HG02943 (cell line): Measurements from ENCODE around the gene SIGLEC1.

Experiments
- ATAC-seq: cut with Tn5 transposase; IDR thresholded peaks from one replicate; pipeline ENCODE4 v1.9.1; 2021; ENCODE audit warnings: mild to moderate bottlenecking, low read depth, moderate library complexity; ENCODE audit not compliant: unreplicated experiment

SIGLEC1 gene

GRCh38 chr20:3663031-3663701, 49.2 kb downstream of the SIGLEC1 start, which contains the start of gene GFRA4:
Gene GFRA4, minus strand, starts transcription at chr20:3663399. Its CDS starts 0 bp downstream, at chr20:3663399.
- no peak for ATAC-seq
